ENCODE measurements around the gene GPR37. TPM values are rescaled to one million over a fixed set of nuclear protein-coding genes. Genes with fewer than 3 reads are reported as not detected.

GPR37 gene
- polyA plus RNA-seq, 1 donor: 2.2 TPM

GRCh38 chr7:124796771-124797170 lies 31.2 kb upstream of the GPR37 start:
- no peak overlapping the region for H3K4me3 ChIP-seq (ENCODE audit: low read length)
- H3K27me3 ChIP-seq (ENCODE audit: control insufficient read depth, insufficient read depth, low read length): no peaks in the 10 kb centered on the region
- no peaks in the 10 kb centered on the region for H3K36me3 ChIP-seq (ENCODE audit: control insufficient read depth, insufficient read depth, low read length)
- H3K4me1 ChIP-seq (ENCODE audit: control insufficient read depth, insufficient read depth, low read length): no peaks in the 10 kb centered on the region
- H3K9me3 ChIP-seq (ENCODE audit: control insufficient read depth, low read depth, low read length): no peaks in the 10 kb centered on the region
- no CpG with 5 or more reads among the region's 2 CpGs for WGBS (ENCODE audit: insufficient coverage, low lambda C conversion rate)
- H3K27ac ChIP-seq (ENCODE audit: low read length): no peak overlapping the region
- no peak for DNase-seq

GRCh38 chr7:124792696-124793095 lies 27.1 kb upstream of the GPR37 start:
- Histone ChIP-seq H3K9me3 (ENCODE audit: control insufficient read depth, low read depth, low read length) (no peaks in the 10 kb centered on the region), H3K27ac (ENCODE audit: low read length) (no peak overlapping the region), H3K27me3 (ENCODE audit: control insufficient read depth, insufficient read depth, low read length) (no peaks in the 10 kb centered on the region), H3K4me1 (ENCODE audit: control insufficient read depth, insufficient read depth, low read length) (no peaks in the 10 kb centered on the region), H3K36me3 (ENCODE audit: control insufficient read depth, insufficient read depth, low read length) (no peaks in the 10 kb centered on the region), H3K4me3 (ENCODE audit: low read length) (no peak overlapping the region)
- no peak for DNase-seq
- 82% methylated on average over 3 of the region's 3 CpGs for WGBS (ENCODE audit: insufficient coverage, low lambda C conversion rate)

- DNase-seq: no peak
- Histone ChIP-seq H3K4me1 (ENCODE audit: control insufficient read depth, insufficient read depth, low read length) (no peaks in the 10 kb centered on the region), H3K4me3 (ENCODE audit: low read length) (no peak overlapping the region), H3K27me3 (ENCODE audit: control insufficient read depth, insufficient read depth, low read length) (no peaks in the 10 kb centered on the region), H3K36me3 (ENCODE audit: control insufficient read depth, insufficient read depth, low read length) (no peaks in the 10 kb centered on the region), H3K27ac (ENCODE audit: low read length) (no peak overlapping the region), H3K9me3 (ENCODE audit: control insufficient read depth, low read depth, low read length) (no peaks in the 10 kb centered on the region)
These were observed 26.4 kb upstream of the GPR37 start for GRCh38 chr7:124792002-124792401.

GRCh38 chr7:124791426-124791825 lies 25.8 kb upstream of the GPR37 start:
- Histone ChIP-seq H3K27me3 (ENCODE audit: control insufficient read depth, insufficient read depth, low read length) (no peaks in the 10 kb centered on the region), H3K9me3 (ENCODE audit: control insufficient read depth, low read depth, low read length) (no peaks in the 10 kb centered on the region), H3K27ac (ENCODE audit: low read length) (no peak overlapping the region), H3K36me3 (ENCODE audit: control insufficient read depth, insufficient read depth, low read length) (no peaks in the 10 kb centered on the region), H3K4me1 (ENCODE audit: control insufficient read depth, insufficient read depth, low read length) (no peaks in the 10 kb centered on the region), H3K4me3 (ENCODE audit: low read length) (no peak overlapping the region)
- no CpG with 5 or more reads among the region's 4 CpGs for WGBS (ENCODE audit: insufficient coverage, low lambda C conversion rate)
- DNase-seq: no peak

- DNase-seq: no peak
These were observed 25.1 kb upstream of the GPR37 start for GRCh38 chr7:124790645-124791044.

GRCh38 chr7:124785994-124786393 lies 20.4 kb upstream of the GPR37 start:
- no peak for DNase-seq
- WGBS (ENCODE audit: insufficient coverage, low lambda C conversion rate): no CpG with 5 or more reads among the region's 6 CpGs
- H3K4me1 ChIP-seq (ENCODE audit: control insufficient read depth, insufficient read depth, low read length): peaks cover 2% of the 10 kb centered on the region
- no peaks in the 10 kb centered on the region for H3K27me3 ChIP-seq (ENCODE audit: control insufficient read depth, insufficient read depth, low read length)
- no peak overlapping the region for H3K27ac ChIP-seq (ENCODE audit: low read length)
- no peak overlapping the region for H3K4me3 ChIP-seq (ENCODE audit: low read length)
- H3K9me3 ChIP-seq (ENCODE audit: control insufficient read depth, low read depth, low read length): no peaks in the 10 kb centered on the region
- H3K36me3 ChIP-seq (ENCODE audit: control insufficient read depth, insufficient read depth, low read length): no peaks in the 10 kb centered on the region

More at GRCh38 chr7:124790645-124791044, 25.1 kb upstream of the GPR37 start:
- Histone ChIP-seq H3K36me3 (ENCODE audit: control insufficient read depth, insufficient read depth, low read length) (no peaks in the 10 kb centered on the region), H3K9me3 (ENCODE audit: control insufficient read depth, low read depth, low read length) (no peaks in the 10 kb centered on the region), H3K4me3 (ENCODE audit: low read length) (no peak overlapping the region), H3K4me1 (ENCODE audit: control insufficient read depth, insufficient read depth, low read length) (no peaks in the 10 kb centered on the region), H3K27ac (ENCODE audit: low read length) (no peak overlapping the region), H3K27me3 (ENCODE audit: control insufficient read depth, insufficient read depth, low read length) (no peaks in the 10 kb centered on the region)
- WGBS (ENCODE audit: insufficient coverage, low lambda C conversion rate): 90% methylated on average over 2 of the region's 6 CpGs

GRCh38 chr7:124784879-124785818 lies 19.6 kb upstream of the GPR37 start:
- Histone ChIP-seq H3K4me1 (ENCODE audit: control insufficient read depth, insufficient read depth, low read length) (peaks cover 2% of the 10 kb centered on the region), H3K4me3 (ENCODE audit: low read length) (no peak overlapping the region)
- WGBS (ENCODE audit: insufficient coverage, low lambda C conversion rate): 17% methylated on average over 1 of the region's 9 CpGs

GRCh38 chr7:124783271-124783670 lies 17.7 kb upstream of the GPR37 start:
- Histone ChIP-seq H3K27me3 (ENCODE audit: control insufficient read depth, insufficient read depth, low read length) (no peaks in the 10 kb centered on the region), H3K36me3 (ENCODE audit: control insufficient read depth, insufficient read depth, low read length) (no peaks in the 10 kb centered on the region), H3K9me3 (ENCODE audit: control insufficient read depth, low read depth, low read length) (no peaks in the 10 kb centered on the region), H3K4me3 (ENCODE audit: low read length) (no peak overlapping the region), H3K4me1 (ENCODE audit: control insufficient read depth, insufficient read depth, low read length) (peaks cover 2% of the 10 kb centered on the region), H3K27ac (ENCODE audit: low read length) (no peak overlapping the region)
- no peak for DNase-seq
- 89% methylated on average over 5 of the region's 5 CpGs for WGBS (ENCODE audit: insufficient coverage, low lambda C conversion rate)

More at GRCh38 chr7:124784879-124785818, 19.6 kb upstream of the GPR37 start:
- no peaks in the 10 kb centered on the region for H3K27me3 ChIP-seq (ENCODE audit: control insufficient read depth, insufficient read depth, low read length)
- no peaks in the 10 kb centered on the region for H3K36me3 ChIP-seq (ENCODE audit: control insufficient read depth, insufficient read depth, low read length)
- DNase-seq: peak; percentile 31 to 35
- no peak overlapping the region for H3K27ac ChIP-seq (ENCODE audit: low read length)
- H3K9me3 ChIP-seq (ENCODE audit: control insufficient read depth, low read depth, low read length): no peaks in the 10 kb centered on the region

GRCh38 chr7:124781907-124782734 lies 16.5 kb upstream of the GPR37 start:
- Histone ChIP-seq H3K27ac (ENCODE audit: low read length) (no peak overlapping the region), H3K27me3 (ENCODE audit: control insufficient read depth, insufficient read depth, low read length) (no peaks in the 10 kb centered on the region), H3K4me3 (ENCODE audit: low read length) (no peak overlapping the region), H3K36me3 (ENCODE audit: control insufficient read depth, insufficient read depth, low read length) (no peaks in the 10 kb centered on the region), H3K9me3 (ENCODE audit: control insufficient read depth, low read depth, low read length) (no peaks in the 10 kb centered on the region), H3K4me1 (ENCODE audit: control insufficient read depth, insufficient read depth, low read length) (peaks cover 2% of the 10 kb centered on the region)
- no peak for DNase-seq
- 74% methylated on average over 3 of the region's 12 CpGs for WGBS (ENCODE audit: insufficient coverage, low lambda C conversion rate)

GRCh38 chr7:124781418-124781817 lies 15.8 kb upstream of the GPR37 start:
- no CpG with 5 or more reads among the region's 2 CpGs for WGBS (ENCODE audit: insufficient coverage, low lambda C conversion rate)
- Histone ChIP-seq H3K4me3 (ENCODE audit: low read length) (no peak overlapping the region), H3K9me3 (ENCODE audit: control insufficient read depth, low read depth, low read length) (no peaks in the 10 kb centered on the region), H3K27me3 (ENCODE audit: control insufficient read depth, insufficient read depth, low read length) (no peaks in the 10 kb centered on the region), H3K27ac (ENCODE audit: low read length) (no peak overlapping the region), H3K4me1 (ENCODE audit: control insufficient read depth, insufficient read depth, low read length) (peaks cover 2% of the 10 kb centered on the region), H3K36me3 (ENCODE audit: control insufficient read depth, insufficient read depth, low read length) (no peaks in the 10 kb centered on the region)
- DNase-seq: no peak

Data from large intestine (tissue), 3 donors.